Cardiac fibroblast (primary cell): ENCODE results near the gene SIGLEC15.
"Not testable (repeated sequence)": the region's sequence is repeated elsewhere in the genome, so short reads cannot be mapped to it uniquely, and the experiment has no call there.

Experiments
- DNase-seq, 2 donors: peaks; one replicate each; pipeline versions ENCODE4 v3.0.0 to v3.0.0-alpha.2; 2010; ENCODE audit warnings: low read depth in 2 of 2
- H3K4me3 ChIP-seq, 2 donors: replicated peaks in 1 of 2; 1 replicate in 1 of 2; 2 replicates in 1 of 2; pipeline ENCODE4 v1.5.1; 2011; ENCODE audit warnings: low read depth in 2 of 2, low read length in 2 of 2, mild to moderate bottlenecking in 2 of 2, moderate library complexity in 1 of 2
- TF ChIP-seq, protein P1 (sequence below): IDR thresholded peaks from one replicate; pipeline ENCODE4 v1.5.1; 2011; ENCODE audit warnings: low read depth, mild to moderate bottlenecking, low read length, inconsistent platforms

SIGLEC15 gene

GRCh38 chr18:45845410-45845809, 19.9 kb downstream of the SIGLEC15 start:
- no peak overlapping the region for H3K4me3 ChIP-seq
- TF ChIP-seq, protein P1, sequence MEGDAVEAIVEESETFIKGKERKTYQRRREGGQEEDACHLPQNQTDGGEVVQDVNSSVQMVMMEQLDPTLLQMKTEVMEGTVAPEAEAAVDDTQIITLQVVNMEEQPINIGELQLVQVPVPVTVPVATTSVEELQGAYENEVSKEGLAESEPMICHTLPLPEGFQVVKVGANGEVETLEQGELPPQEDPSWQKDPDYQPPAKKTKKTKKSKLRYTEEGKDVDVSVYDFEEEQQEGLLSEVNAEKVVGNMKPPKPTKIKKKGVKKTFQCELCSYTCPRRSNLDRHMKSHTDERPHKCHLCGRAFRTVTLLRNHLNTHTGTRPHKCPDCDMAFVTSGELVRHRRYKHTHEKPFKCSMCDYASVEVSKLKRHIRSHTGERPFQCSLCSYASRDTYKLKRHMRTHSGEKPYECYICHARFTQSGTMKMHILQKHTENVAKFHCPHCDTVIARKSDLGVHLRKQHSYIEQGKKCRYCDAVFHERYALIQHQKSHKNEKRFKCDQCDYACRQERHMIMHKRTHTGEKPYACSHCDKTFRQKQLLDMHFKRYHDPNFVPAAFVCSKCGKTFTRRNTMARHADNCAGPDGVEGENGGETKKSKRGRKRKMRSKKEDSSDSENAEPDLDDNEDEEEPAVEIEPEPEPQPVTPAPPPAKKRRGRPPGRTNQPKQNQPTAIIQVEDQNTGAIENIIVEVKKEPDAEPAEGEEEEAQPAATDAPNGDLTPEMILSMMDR: no peak

GRCh38 chr18:45847119-45847518, 21.6 kb downstream of the SIGLEC15 start:
- DNase-seq: no peak
- TF ChIP-seq, protein P1: no peak
- H3K4me3 ChIP-seq: no peak overlapping the region

More at GRCh38 chr18:45845410-45845809, 19.9 kb downstream of the SIGLEC15 start:
- DNase-seq: peak; percentile 17 to 31

DNA sequence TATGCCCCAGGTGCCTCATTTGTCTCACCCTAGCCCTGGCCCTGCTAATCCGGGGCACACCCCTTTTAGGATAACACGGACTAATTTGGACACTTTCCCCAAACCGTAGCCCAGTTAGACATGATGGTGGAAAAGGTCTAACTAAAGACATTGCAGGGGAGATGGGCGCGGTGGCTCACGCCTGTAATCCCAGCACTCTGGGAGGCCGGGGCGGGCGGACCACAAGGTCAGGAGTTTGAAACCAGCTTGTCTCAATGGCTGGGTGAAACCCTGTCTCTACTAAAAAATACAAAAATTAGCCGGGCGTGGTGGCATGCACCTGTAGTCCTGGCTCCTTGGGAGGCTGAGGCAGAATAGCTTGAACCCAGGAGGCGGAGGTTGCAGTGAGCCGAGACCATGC, 23.2 kb downstream of the SIGLEC15 start:
- H3K4me3 ChIP-seq, DNase-seq: not testable (repeated sequence)

DNA sequence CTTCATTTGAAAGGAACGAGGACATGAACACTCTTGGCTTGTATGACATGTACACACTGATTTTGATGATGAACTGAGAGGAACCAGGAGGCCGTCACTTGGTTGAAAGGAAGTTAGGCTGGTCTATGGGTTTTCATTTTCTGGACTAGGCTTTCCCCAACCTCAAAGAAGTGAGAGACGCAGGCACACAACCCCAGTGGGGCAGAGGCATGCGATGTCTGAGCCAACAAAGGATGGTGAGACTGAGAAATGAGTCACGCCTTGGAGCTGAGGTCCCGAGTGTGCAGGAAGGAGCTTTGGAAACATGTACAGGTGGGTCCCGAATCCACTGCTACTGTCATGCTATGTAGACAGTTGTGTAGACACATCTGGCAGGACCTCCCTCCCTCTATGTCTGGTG, 24.1 kb downstream of the SIGLEC15 start:
- TF ChIP-seq, protein P1: no peak
- no peak overlapping the region for H3K4me3 ChIP-seq
- no peak for DNase-seq

GRCh38 chr18:45850021-45850420, 24.5 kb downstream of the SIGLEC15 start:
- no peak overlapping the region for H3K4me3 ChIP-seq
- TF ChIP-seq, protein P1: peak; percentile 33
- peak in 1 of 2 donors; percentile 26 for DNase-seq

DNA sequence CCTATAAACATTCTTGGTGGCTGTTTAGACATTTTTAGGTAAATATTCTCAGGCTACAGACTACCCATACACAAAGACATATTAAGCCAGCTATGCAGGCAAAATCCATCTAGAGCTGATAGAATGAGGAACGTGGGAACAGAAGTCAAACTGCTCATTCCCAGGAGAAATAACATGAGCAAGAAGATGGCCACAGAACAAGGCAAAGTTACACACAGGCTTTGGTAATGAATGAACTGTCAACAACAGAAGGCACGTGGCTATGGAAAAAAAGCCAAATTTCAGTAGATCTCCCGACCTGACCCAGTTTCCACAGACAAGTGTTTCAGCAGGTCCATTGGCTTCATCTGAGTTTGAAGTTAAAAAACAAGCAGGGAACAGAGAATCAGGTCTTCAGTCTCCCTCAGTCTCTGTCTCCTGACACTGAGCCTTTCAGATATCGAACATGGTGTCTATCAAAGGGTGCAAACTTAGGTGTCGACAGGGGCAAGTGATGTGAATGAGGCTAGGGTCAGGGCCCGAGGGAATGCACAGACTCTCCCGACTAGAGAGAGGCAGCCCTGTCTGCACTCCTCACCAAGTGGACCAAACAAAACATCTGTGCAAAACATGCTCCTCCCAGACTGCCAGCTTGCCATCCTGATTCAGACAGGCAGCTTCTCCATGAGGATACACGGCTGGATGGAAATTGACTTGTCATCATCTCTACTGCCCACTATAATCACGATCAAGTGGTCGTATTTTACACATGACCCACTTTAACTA, 25.9 kb downstream of the SIGLEC15 start:
- no peak for DNase-seq
- no peak overlapping the region for H3K4me3 ChIP-seq
- TF ChIP-seq, protein P1: no peak

- no peak for DNase-seq
- TF ChIP-seq, protein P1: no peak
- no peak overlapping the region for H3K4me3 ChIP-seq
Observed at GRCh38 chr18:45852631-45853030, 27.2 kb downstream of the SIGLEC15 start.
